A549 (cell line): Measurements from ENCODE around the gene POLR3GL. TPM values are rescaled to one million over a fixed set of nuclear protein-coding genes. Genes with fewer than 3 reads are reported as not detected.

ENCODE experiments used
- ATAC-seq, 2 experiments: fragments of 200-7000 bp in 1 of 2; fragments of >200 bp in 1 of 2; cut with Nextera tagmentation in 1 of 2; cut with Tn5 transposase in 1 of 2; 3 replicates each; pipeline versions ENCODE4 v1.8.0 to v1.9.1; 2018 to 2020; ENCODE audit warnings: mild to moderate bottlenecking in 1 of 2, moderate library complexity in 1 of 2
- CTCF ChIA-PET: fragments of 300-600 bp; sonication (Branson Sonifier 250); formaldehyde crosslinking; extraction: SDS; loops from one replicate; lab custom pipeline; 2021; ENCODE audit warnings: antibody characterized with exemption, inconsistent platforms; lab: Yijun Ruan, JAX
- POLR2A ChIA-PET: fragments of 350-600 bp; formaldehyde crosslinking; extraction: SDS; loops from one replicate; lab custom pipeline; 2021; ENCODE audit warnings: antibody characterized with exemption, inconsistent platforms; lab: Yijun Ruan, JAX
- DNase-seq, 2 experiments: peaks; one replicate each; pipeline versions ENCODE4 v3.0.0 to v3.0.0-alpha.2; 2011 to 2016; ENCODE audit warnings: low read depth in 1 of 2, low spot score in 1 of 2
- FAIRE-seq: peaks from 2 replicates; lab custom pipeline; 2011; peaks lifted over from hg19 to GRCh38; lab: Jason Lieb, UNC
- H3K27ac ChIP-seq, 2 experiments: fragments of >200 bp; sonication (Bioruptor Twin); formaldehyde crosslinking; 3 replicates each; pipeline ENCODE4 v1.5.1; 2016 to 2017
- H3K4me1 ChIP-seq: fragments of >200 bp; sonication (Bioruptor Twin); formaldehyde crosslinking; 3 replicates; pipeline ENCODE4 v1.6.1; 2016
- H3K4me2 ChIP-seq: fragments of >200 bp; sonication (Bioruptor Twin); formaldehyde crosslinking; 3 replicates; pipeline ENCODE4 v1.6.1; 2016
- H3K4me3 ChIP-seq: fragments of >200 bp; sonication (Bioruptor Twin); formaldehyde crosslinking; 3 replicates; pipeline ENCODE4 v1.5.1; 2016
- H3K9me3 ChIP-seq: fragments of >200 bp; sonication (Bioruptor Twin); formaldehyde crosslinking; 3 replicates; pipeline ENCODE4 v1.6.1; 2016
- BHLHE40 ChIP-seq: IDR thresholded peaks from 2 replicates; pipeline ENCODE4 v1.6.1; 2012; ENCODE audit warnings: low read depth, low read length, inconsistent platforms
- CEBPB ChIP-seq, 2 experiments: fragments of >200 bp in 1 of 2; sonication (Bioruptor Twin) in 1 of 2; formaldehyde crosslinking in 1 of 2; IDR thresholded peaks; 2 replicates each; pipeline ENCODE4 v1.6.1; 2012 to 2016
- CHD2 ChIP-seq: fragments of 150-350 bp; IDR thresholded peaks from 2 replicates; pipeline ENCODE4 v1.6.1; 2014; ENCODE audit warnings: low read length; ENCODE audit not compliant: partially characterized antibody
- CHD4 ChIP-seq: fragments of 200-600 bp; sonication (generic); IDR thresholded peaks from 2 replicates; pipeline ENCODE4 v1.6.1; 2016; ENCODE audit warnings: antibody characterized with exemption, mild to moderate bottlenecking, borderline replicate concordance
- EHF ChIP-seq: fragments of 250-450 bp; sonication (Bioruptor Pico); IDR thresholded peaks from 2 replicates; pipeline ENCODE4 v1.5.0; 2020; ENCODE audit warnings: mild to moderate bottlenecking
- ESRRA ChIP-seq: fragments of 150-350 bp; IDR thresholded peaks from 2 replicates; pipeline ENCODE4 v1.6.1; 2014; ENCODE audit warnings: mild to moderate bottlenecking, low read length, borderline replicate concordance
- FOSB ChIP-seq: fragments of 250-450 bp; sonication (Bioruptor Pico); IDR thresholded peaks from 2 replicates; pipeline ENCODE4 v1.5.0; 2020; ENCODE audit warnings: mild to moderate bottlenecking, moderate library complexity
- FOSL2 ChIP-seq, 2 experiments: fragments of 450-650 bp in 1 of 2; fragments of >200 bp in 1 of 2; sonication (Bioruptor Twin) in 1 of 2; formaldehyde crosslinking; IDR thresholded peaks; 2 replicates each; pipeline versions ENCODE4 v1.5.0 to v1.6.1; 2016 to 2020; ENCODE audit warnings: mild to moderate bottlenecking in 1 of 2, moderate library complexity in 1 of 2
- FOXS1 ChIP-seq: fragments of 250-450 bp; sonication (Bioruptor Pico); IDR thresholded peaks from 2 replicates; pipeline ENCODE4 v1.5.0; 2020; ENCODE audit warnings: mild to moderate bottlenecking, moderate library complexity
- HDAC2 ChIP-seq: fragments of 200-600 bp; sonication (generic); IDR thresholded peaks from 2 replicates; pipeline ENCODE4 v1.6.1; 2016
- HOXB5 ChIP-seq: fragments of 250-450 bp; sonication (Bioruptor Pico); IDR thresholded peaks from 2 replicates; pipeline ENCODE4 v1.5.0; 2020; ENCODE audit warnings: mild to moderate bottlenecking, moderate library complexity
- JUN ChIP-seq, 2 experiments: fragments of >200 bp; sonication (Bioruptor Twin); formaldehyde crosslinking; IDR thresholded peaks; 2 replicates in 1 of 2; 3 replicates in 1 of 2; pipeline ENCODE4 v1.6.1; 2016 to 2017
- KDM5A ChIP-seq: fragments of 200-600 bp; sonication (generic); IDR thresholded peaks from 2 replicates; pipeline ENCODE4 v1.6.1; 2016; ENCODE audit warnings: antibody characterized with exemption, mild to moderate bottlenecking
- PHF8 ChIP-seq: fragments of 200-600 bp; sonication (generic); IDR thresholded peaks from 2 replicates; pipeline ENCODE4 v1.6.1; 2016; ENCODE audit warnings: low read depth, mild to moderate bottlenecking, antibody characterized with exemption, moderate library complexity, borderline replicate concordance
- POLR2A ChIP-seq: IDR thresholded peaks from 2 replicates; pipeline ENCODE4 v1.6.1; 2012; ENCODE audit warnings: mild to moderate bottlenecking, low read length
- SREBF2 ChIP-seq: fragments of 450-650 bp; IDR thresholded peaks from 2 replicates; pipeline ENCODE4 v1.6.1; 2014; ENCODE audit warnings: mild to moderate bottlenecking, moderate library complexity
- ZC3H11A ChIP-seq: fragments of 450-650 bp; IDR thresholded peaks from 2 replicates; pipeline ENCODE4 v1.6.1; 2014; ENCODE audit warnings: antibody characterized with exemption, mild to moderate bottlenecking
- WGBS: methylation state at CpG from one replicate; pipeline ENCODE4 v1.1.6; 2017; ENCODE audit errors: missing lambda C conversion rate; 5-methylcytosine and 5-hydroxymethylcytosine counted together
- polyA plus RNA-seq, 4 experiments: library from polyadenylated mRNA; depleted of rRNA in 3 of 4; stranded (reverse); fragments of >200 nt; fragmentation: RNase III in 1 of 4; extraction: RNeasy Plus Mini Kit Qiagen cat#74134 plus additional on column Dnase treatment in 1 of 4; gene quantifications; 2 replicates in 3 of 4; 3 replicates in 1 of 4; pipeline ENCODE4 v1.2.3, GENCODE V29; 2011 to 2017
- TF ChIP-seq, protein P1 (sequence below): IDR thresholded peaks from 2 replicates; pipeline ENCODE4 v1.6.1; 2012
- TF ChIP-seq, protein P2 (sequence below): fragments of >200 bp; sonication (Bioruptor Twin); formaldehyde crosslinking; IDR thresholded peaks from 3 replicates; pipeline ENCODE4 v1.6.1; 2016
- TF ChIP-seq, protein P3 (sequence below): fragments of 200-600 bp; sonication (generic); IDR thresholded peaks from 2 replicates; pipeline ENCODE4 v1.6.1; 2016; ENCODE audit warnings: antibody characterized with exemption, mild to moderate bottlenecking, moderate library complexity
- TF ChIP-seq, protein P4 (sequence below): IDR thresholded peaks from 2 replicates; pipeline ENCODE4 v1.6.1; 2012
- TF ChIP-seq, protein P5 (sequence below): fragments of 250-450 bp; sonication (Bioruptor Pico); IDR thresholded peaks from 2 replicates; pipeline ENCODE4 v1.5.0; 2021; ENCODE audit warnings: mild to moderate bottlenecking, moderate library complexity, borderline replicate concordance

Gene POLR3GL
- polyA plus RNA-seq, 2 of the 4 experiments (the other 2 are of a cell fraction): 12.6 to 15.7 TPM

DNA sequence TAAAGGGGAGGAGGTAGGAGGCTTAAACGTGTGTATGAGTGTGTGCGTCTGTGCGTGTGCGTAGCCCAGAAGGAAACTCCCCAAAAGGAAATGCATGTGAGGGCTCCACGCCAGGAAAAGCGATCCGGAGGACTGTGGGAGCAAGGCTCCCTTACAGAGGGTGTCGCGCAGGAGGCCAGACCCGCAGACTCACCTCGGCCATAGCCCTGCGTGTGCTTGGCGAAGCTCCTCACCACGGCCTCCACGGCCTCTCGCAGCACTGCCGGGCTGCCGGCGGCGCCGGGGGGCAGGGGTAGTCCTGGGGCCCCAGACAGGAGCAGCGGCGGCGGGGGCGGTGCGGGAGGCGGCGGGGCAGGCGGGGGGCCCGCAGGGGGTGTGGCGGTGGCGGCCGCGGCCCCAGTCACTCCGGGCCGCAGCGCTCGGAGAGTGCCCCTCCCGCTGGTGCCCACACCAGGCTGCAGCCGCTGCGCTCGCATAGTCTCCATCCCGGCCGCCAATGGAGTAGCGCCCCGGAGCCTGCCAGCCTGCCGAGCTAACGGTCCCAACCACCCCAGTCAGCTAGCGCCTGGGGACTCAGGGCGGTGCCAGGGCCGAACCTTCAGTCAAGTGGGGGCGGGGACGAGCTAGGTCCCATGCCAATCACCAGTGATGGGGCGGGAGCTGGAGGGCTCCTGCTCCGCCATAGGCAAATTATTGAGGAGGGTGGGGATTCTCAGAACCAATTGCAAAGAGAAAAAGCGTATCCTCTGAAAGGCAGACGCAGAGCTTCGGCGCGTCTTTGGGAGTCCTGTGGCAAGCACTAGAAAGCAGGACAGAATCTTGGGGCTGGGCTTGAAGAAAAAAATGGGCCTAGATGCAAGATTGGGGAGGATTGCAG is 6.8 kb upstream of the POLR3GL start, which contains the start of gene LIX1L:
Gene LIX1L, minus strand, starts transcription at position 575 of the 877 bp plus-strand sequence. Its CDS starts 90 bp downstream, at position 485.
- H3K4me2 ChIP-seq: peak within 1 kb of the TSS; percentile 95
- ChIA-PET CTCF (interaction anchor here (0.6 to 4.1 kb wide), 13 partner anchors 9 to 112 kb away, joined by 3 to 18 read pairs (median 4); partner anchors contain the start of genes ITGA10, NUDT17 and RBM8A), POLR2A (interaction anchor here (0.6 to 3.8 kb wide), 15 partner anchors 16 to 134 kb away, joined by 3 to 62 read pairs (median 4); partner anchors contain the start of genes NUDT17, PEX11B, PIAS3 and RBM8A)
- under 1% methylated on average over 25 of the region's 60 CpGs for WGBS
- peak within 1 kb of the TSS; percentile 68 for H3K4me3 ChIP-seq
- FAIRE-seq (no peak), ATAC-seq (peak; percentile 82 to 89), DNase-seq (peak; percentile 95 to 97)
- TF ChIP-seq, protein P1, sequence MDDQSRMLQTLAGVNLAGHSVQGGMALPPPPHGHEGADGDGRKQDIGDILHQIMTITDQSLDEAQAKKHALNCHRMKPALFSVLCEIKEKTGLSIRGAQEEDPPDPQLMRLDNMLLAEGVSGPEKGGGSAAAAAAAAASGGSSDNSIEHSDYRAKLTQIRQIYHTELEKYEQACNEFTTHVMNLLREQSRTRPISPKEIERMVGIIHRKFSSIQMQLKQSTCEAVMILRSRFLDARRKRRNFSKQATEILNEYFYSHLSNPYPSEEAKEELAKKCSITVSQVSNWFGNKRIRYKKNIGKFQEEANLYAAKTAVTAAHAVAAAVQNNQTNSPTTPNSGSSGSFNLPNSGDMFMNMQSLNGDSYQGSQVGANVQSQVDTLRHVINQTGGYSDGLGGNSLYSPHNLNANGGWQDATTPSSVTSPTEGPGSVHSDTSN: peak; percentile 94
- no peak for TF ChIP-seq FOXS1 (CRISPR knock-in tag)
- TF ChIP-seq HOXB5 (CRISPR knock-in tag): no peak
- TF ChIP-seq PHF8: peak; percentile 58; the same call in 1 of the 2 replicates
- no peak for TF ChIP-seq ESRRA
- TF ChIP-seq POLR2A: peak; percentile 66
- TF ChIP-seq ZC3H11A: no peak
- TF ChIP-seq CEBPB (IDR thresholded peaks at IDR 0.05): no peak
- TF ChIP-seq FOSL2 (IDR thresholded peaks at IDR 0.05): no peak
- TF ChIP-seq FOSL2 (CRISPR knock-in tag; IDR thresholded peaks at IDR 0.05): no peak
- TF ChIP-seq, protein P2, sequence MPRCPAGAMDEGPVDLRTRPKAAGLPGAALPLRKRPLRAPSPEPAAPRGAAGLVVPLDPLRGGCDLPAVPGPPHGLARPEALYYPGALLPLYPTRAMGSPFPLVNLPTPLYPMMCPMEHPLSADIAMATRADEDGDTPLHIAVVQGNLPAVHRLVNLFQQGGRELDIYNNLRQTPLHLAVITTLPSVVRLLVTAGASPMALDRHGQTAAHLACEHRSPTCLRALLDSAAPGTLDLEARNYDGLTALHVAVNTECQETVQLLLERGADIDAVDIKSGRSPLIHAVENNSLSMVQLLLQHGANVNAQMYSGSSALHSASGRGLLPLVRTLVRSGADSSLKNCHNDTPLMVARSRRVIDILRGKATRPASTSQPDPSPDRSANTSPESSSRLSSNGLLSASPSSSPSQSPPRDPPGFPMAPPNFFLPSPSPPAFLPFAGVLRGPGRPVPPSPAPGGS: peak; percentile 67; the same call in 1 of the 3 replicates
- no peak for TF ChIP-seq KDM5A
- TF ChIP-seq, protein P3, sequence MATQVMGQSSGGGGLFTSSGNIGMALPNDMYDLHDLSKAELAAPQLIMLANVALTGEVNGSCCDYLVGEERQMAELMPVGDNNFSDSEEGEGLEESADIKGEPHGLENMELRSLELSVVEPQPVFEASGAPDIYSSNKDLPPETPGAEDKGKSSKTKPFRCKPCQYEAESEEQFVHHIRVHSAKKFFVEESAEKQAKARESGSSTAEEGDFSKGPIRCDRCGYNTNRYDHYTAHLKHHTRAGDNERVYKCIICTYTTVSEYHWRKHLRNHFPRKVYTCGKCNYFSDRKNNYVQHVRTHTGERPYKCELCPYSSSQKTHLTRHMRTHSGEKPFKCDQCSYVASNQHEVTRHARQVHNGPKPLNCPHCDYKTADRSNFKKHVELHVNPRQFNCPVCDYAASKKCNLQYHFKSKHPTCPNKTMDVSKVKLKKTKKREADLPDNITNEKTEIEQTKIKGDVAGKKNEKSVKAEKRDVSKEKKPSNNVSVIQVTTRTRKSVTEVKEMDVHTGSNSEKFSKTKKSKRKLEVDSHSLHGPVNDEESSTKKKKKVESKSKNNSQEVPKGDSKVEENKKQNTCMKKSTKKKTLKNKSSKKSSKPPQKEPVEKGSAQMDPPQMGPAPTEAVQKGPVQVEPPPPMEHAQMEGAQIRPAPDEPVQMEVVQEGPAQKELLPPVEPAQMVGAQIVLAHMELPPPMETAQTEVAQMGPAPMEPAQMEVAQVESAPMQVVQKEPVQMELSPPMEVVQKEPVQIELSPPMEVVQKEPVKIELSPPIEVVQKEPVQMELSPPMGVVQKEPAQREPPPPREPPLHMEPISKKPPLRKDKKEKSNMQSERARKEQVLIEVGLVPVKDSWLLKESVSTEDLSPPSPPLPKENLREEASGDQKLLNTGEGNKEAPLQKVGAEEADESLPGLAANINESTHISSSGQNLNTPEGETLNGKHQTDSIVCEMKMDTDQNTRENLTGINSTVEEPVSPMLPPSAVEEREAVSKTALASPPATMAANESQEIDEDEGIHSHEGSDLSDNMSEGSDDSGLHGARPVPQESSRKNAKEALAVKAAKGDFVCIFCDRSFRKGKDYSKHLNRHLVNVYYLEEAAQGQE: no peak
- TF ChIP-seq, protein P4, sequence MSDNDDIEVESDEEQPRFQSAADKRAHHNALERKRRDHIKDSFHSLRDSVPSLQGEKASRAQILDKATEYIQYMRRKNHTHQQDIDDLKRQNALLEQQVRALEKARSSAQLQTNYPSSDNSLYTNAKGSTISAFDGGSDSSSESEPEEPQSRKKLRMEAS: peak; percentile 69
- TF ChIP-seq JUN (IDR thresholded peaks at IDR 0.05): peak; percentile 55 to 73; a peak in 2 of 5 replicates
- TF ChIP-seq CHD2: peak; percentile 41
- peak within 1 kb of the TSS; percentile 91 to 97 for H3K27ac ChIP-seq
- peaks cover 42% of the 10 kb centered on the region for H3K4me1 ChIP-seq
- no peaks in the 10 kb centered on the region for H3K9me3 ChIP-seq

DNA sequence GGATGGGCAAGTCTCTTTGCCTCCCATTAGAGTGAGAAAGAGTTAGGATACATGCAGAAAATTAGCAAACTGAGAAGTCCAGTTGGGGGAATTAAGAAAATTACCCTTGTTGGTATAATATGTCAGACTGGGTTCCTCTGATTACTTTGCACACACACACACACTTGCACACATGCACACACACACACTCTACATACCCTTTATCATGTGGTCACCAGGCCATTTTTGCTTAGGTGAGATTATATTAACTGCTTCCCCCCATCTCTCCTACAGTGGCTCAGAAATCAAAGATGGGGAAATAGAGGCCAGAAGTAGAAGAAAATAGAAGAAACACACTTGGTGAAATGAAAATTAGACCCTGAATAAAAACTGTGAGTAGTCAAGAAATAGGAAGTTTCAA is 5.8 kb upstream of the POLR3GL start:
- no peak overlapping the region for H3K4me3 ChIP-seq
- ChIA-PET CTCF (interaction anchor here (0.6 to 4.1 kb wide), 11 partner anchors 15 to 113 kb away, joined by 3 to 18 read pairs (median 4); partner anchors contain the start of genes ITGA10, NUDT17 and RBM8A), POLR2A (interaction anchor here (1.0 to 3.8 kb wide), 5 partner anchors 18 to 113 kb away, joined by 4 to 62 read pairs (median 9); partner anchors contain the start of genes NUDT17 and RBM8A)
- no peaks in the 10 kb centered on the region for H3K9me3 ChIP-seq
- FAIRE-seq (no peak), DNase-seq (no peak), ATAC-seq (no peak)
- H3K4me1 ChIP-seq: peaks cover 53% of the 10 kb centered on the region
- H3K4me2 ChIP-seq: peak overlapping the region; percentile 74; the same call in 2 of the 3 replicates
- H3K27ac ChIP-seq: no peak overlapping the region
- TF ChIP-seq CHD2 (no peak), ESRRA (no peak), SREBF2 (no peak), CEBPB (IDR thresholded peaks at IDR 0.05) (no peak), HDAC2 (no peak), CHD4 (no peak), FOSB (CRISPR knock-in tag) (no peak), EHF (CRISPR knock-in tag) (no peak), BHLHE40 (no peak)
- TF ChIP-seq, protein P5, sequence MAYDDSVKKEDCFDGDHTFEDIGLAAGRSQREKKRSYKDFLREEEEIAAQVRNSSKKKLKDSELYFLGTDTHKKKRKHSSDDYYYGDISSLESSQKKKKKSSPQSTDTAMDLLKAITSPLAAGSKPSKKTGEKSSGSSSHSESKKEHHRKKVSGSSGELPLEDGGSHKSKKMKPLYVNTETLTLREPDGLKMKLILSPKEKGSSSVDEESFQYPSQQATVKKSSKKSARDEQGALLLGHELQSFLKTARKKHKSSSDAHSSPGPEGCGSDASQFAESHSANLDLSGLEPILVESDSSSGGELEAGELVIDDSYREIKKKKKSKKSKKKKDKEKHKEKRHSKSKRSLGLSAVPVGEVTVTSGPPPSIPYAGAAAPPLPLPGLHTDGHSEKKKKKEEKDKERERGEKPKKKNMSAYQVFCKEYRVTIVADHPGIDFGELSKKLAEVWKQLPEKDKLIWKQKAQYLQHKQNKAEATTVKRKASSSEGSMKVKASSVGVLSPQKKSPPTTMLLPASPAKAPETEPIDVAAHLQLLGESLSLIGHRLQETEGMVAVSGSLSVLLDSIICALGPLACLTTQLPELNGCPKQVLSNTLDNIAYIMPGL (CRISPR knock-in tag): no peak
